HEK293T (cell line): ENCODE results near the gene PRR20E.
"Not testable (repeated sequence)": the region's sequence is repeated elsewhere in the genome, so short reads cannot be mapped to it uniquely, and the experiment has no call there.

ENCODE experiments used
- CTCF ChIA-PET: fragments of 350-600 bp; formaldehyde crosslinking; extraction: SDS; loops from one replicate; lab custom pipeline; 2021; ENCODE audit warnings: antibody characterized with exemption, inconsistent platforms; lab: Yijun Ruan, JAX
- POLR2A ChIA-PET: fragments of 350-600 bp; formaldehyde crosslinking; extraction: SDS; loops from one replicate; lab custom pipeline; 2020; ENCODE audit warnings: antibody characterized with exemption, inconsistent platforms; lab: Yijun Ruan, JAX
- DNase-seq: peaks from one replicate; pipeline ENCODE4 v3.0.0; 2012; ENCODE audit warnings: mixed read lengths; ENCODE audit errors: extremely low spot score
- ARNT ChIP-seq: fragments of 450-650 bp; IDR thresholded peaks from 2 replicates; pipeline ENCODE4 v1.6.1; 2017; ENCODE audit warnings: mild to moderate bottlenecking
- ELF4 ChIP-seq: fragments of 450-650 bp; IDR thresholded peaks from 2 replicates; pipeline ENCODE4 v1.6.1; 2017; ENCODE audit warnings: antibody characterized with exemption
- FOXM1 ChIP-seq: fragments of 450-650 bp; IDR thresholded peaks from 2 replicates; pipeline ENCODE4 v1.6.1; 2017; ENCODE audit warnings: mild to moderate bottlenecking, borderline replicate concordance
- HDGF ChIP-seq: fragments of 450-650 bp; IDR thresholded peaks from 2 replicates; pipeline ENCODE4 v1.6.1; 2017; ENCODE audit warnings: antibody characterized with exemption, borderline replicate concordance
- L3MBTL2 ChIP-seq: fragments of 450-650 bp; conservative IDR thresholded peaks from 2 replicates; pipeline ENCODE4 v1.6.1; 2016; ENCODE audit warnings: mild to moderate bottlenecking
- NFRKB ChIP-seq: fragments of 450-650 bp; IDR thresholded peaks from 2 replicates; pipeline ENCODE4 v1.6.1; 2016; ENCODE audit warnings: mild to moderate bottlenecking, moderate library complexity
- PKNOX1 ChIP-seq: fragments of 450-650 bp; IDR thresholded peaks from 2 replicates; pipeline ENCODE4 v1.6.1; 2016
- SP1 ChIP-seq: fragments of 450-650 bp; IDR thresholded peaks from 2 replicates; pipeline ENCODE4 v1.6.1; 2017
- SUZ12 ChIP-seq: fragments of 450-650 bp; IDR thresholded peaks from 2 replicates; pipeline ENCODE4 v1.6.1; 2016; ENCODE audit warnings: mild to moderate bottlenecking

PRR20E gene

DNA sequence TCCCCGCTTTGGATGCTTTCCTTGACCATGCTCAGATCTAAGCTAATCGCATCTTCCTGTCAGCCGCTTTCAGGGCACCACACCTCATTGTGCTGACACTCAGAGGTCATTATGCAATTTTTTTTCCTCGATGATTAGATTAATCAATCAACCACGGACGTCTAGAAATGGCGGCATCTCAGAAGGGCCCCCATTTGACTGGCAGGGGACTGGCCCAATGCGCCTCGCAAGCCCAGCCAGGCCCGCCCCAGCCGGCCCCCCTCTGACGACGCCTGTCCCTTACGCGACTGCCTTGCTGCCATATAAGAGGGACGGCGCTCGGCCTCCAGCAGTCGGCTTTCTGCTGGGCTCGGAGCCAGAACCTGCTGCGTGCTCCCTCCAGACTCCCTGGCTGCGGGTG lies 6.7 kb upstream of the PRR20E start, which contains the start of gene PRR20D:
TSS of gene PRR20D (plus strand) at position 301 of the 400 bp plus-strand sequence. CDS start 387 bp downstream, outside the sequence.
- DNase-seq, POLR2A ChIA-PET, CTCF ChIA-PET: not testable (repeated sequence)

DNA sequence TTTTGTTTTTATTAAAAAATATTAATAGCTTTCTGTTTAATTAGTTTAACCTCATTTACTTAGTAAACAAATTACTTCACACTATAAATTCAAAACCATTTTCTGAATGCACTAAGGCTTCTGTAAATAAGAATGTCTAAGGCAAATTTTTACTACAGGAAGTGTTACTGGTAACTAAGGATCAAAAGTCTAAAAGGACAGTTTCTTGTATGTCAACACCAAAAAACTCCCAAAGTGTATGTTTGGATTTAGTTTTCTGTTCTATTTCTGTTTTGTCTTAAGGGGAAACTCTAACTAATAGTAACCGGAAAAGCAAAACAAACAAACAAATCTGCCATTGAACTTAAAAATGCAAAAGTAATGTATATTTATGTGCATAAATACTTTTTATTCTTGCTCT lies 24.7 kb downstream of the PRR20E start:
- no peak for DNase-seq
- TF ChIP-seq ELF4: no peak
- POLR2A ChIA-PET: no interaction called here
- CTCF ChIA-PET: no interaction called here

- ChIA-PET CTCF (no interaction called here), POLR2A (no interaction called here)
- TF ChIP-seq ARNT (no peak), ELF4 (no peak), NFRKB (no peak), PKNOX1 (no peak), HDGF (no peak), SUZ12 (no peak), L3MBTL2 (no peak), SP1 (no peak), FOXM1 (no peak)
- no peak for DNase-seq
Observed at GRCh38 chr13:57212989-57213388, 46.0 kb downstream of the PRR20E start.
